HG02885 (cell line): ENCODE data around the gene KCNJ6.
"Not testable (repeated sequence)": the region's sequence is repeated elsewhere in the genome, so short reads cannot be mapped to it uniquely, and the experiment has no call there.

Experiments
- ATAC-seq: cut with Tn5 transposase; IDR thresholded peaks from one replicate; pipeline ENCODE4 v1.9.1; 2021; ENCODE audit warnings: mild to moderate bottlenecking; ENCODE audit not compliant: unreplicated experiment, poor library complexity

The KCNJ6 gene

GRCh38 chr21:37658817-37659458 is 257.3 kb downstream of the KCNJ6 start:
- no peak for ATAC-seq

- no peak for ATAC-seq
Observed at GRCh38 chr21:37658121-37658816, 258.0 kb downstream of the KCNJ6 start.

GRCh38 chr21:37656899-37657298 is 259.4 kb downstream of the KCNJ6 start:
- ATAC-seq = no peak

- ATAC-seq = no peak
Observed at GRCh38 chr21:37655611-37656300, 260.5 kb downstream of the KCNJ6 start.

- no peak for ATAC-seq
Observed at GRCh38 chr21:37654596-37654995, 261.7 kb downstream of the KCNJ6 start.

GRCh38 chr21:37653201-37653600 is 263.1 kb downstream of the KCNJ6 start:
- ATAC-seq = no peak

- ATAC-seq = no peak
Observed at GRCh38 chr21:37647781-37648180, 268.5 kb downstream of the KCNJ6 start.

- not testable (repeated sequence) for ATAC-seq
Observed at GRCh38 chr21:37646761-37647160, 269.5 kb downstream of the KCNJ6 start.

- ATAC-seq = no peak
Observed at GRCh38 chr21:37645848-37646247, 270.4 kb downstream of the KCNJ6 start.

- ATAC-seq = no peak
Observed at GRCh38 chr21:37644636-37645035, 271.6 kb downstream of the KCNJ6 start.

GRCh38 chr21:37643862-37644261 is 272.4 kb downstream of the KCNJ6 start:
- ATAC-seq = not testable (repeated sequence)

GRCh38 chr21:37642493-37642892 is 273.8 kb downstream of the KCNJ6 start:
- peak; percentile 51 for ATAC-seq

GRCh38 chr21:37639756-37640155 is 276.5 kb downstream of the KCNJ6 start:
- no peak for ATAC-seq

- ATAC-seq = no peak
Observed at GRCh38 chr21:37636152-37636860, 280.0 kb downstream of the KCNJ6 start.

GRCh38 chr21:37631319-37632117 is 284.7 kb downstream of the KCNJ6 start:
- peak; percentile 88 for ATAC-seq

GRCh38 chr21:37630872-37631271 is 285.4 kb downstream of the KCNJ6 start:
- ATAC-seq = no peak

- no peak for ATAC-seq
Observed at GRCh38 chr21:37628362-37628761, 287.9 kb downstream of the KCNJ6 start.

GRCh38 chr21:37627561-37627960 is 288.7 kb downstream of the KCNJ6 start:
- no peak for ATAC-seq

- ATAC-seq = no peak
Observed at GRCh38 chr21:37627074-37627473, 289.2 kb downstream of the KCNJ6 start.

GRCh38 chr21:37626320-37626719 is 289.9 kb downstream of the KCNJ6 start:
- no peak for ATAC-seq
